ENCODE results near the gene ATP9B.
"Not testable (repeated sequence)": the region's sequence is repeated elsewhere in the genome, so short reads cannot be mapped to it uniquely, and the experiment has no call there.

The ATP9B gene

GRCh38 chr18:79072655-79073054 is 3.5 kb downstream of the ATP9B start:
- DNase-seq: not testable (repeated sequence)

GRCh38 chr18:79077181-79077580 is 8.0 kb downstream of the ATP9B start:
- no peak for DNase-seq

- DNase-seq: not testable (repeated sequence)
Measured at GRCh38 chr18:79078791-79079190, 9.6 kb downstream of the ATP9B start.

GRCh38 chr18:79092874-79093273 is 23.7 kb downstream of the ATP9B start:
- no peak for DNase-seq

- no peak for DNase-seq
Measured at GRCh38 chr18:79093986-79094385, 24.8 kb downstream of the ATP9B start.

- no peak for DNase-seq
Measured at GRCh38 chr18:79095216-79095615, 26.0 kb downstream of the ATP9B start.

GRCh38 chr18:79100944-79101343 is 31.8 kb downstream of the ATP9B start:
- no peak for DNase-seq

- no peak for DNase-seq
Measured at GRCh38 chr18:79102886-79103285, 33.7 kb downstream of the ATP9B start.

- no peak for DNase-seq
Measured at GRCh38 chr18:79104137-79104536, 34.9 kb downstream of the ATP9B start.

- DNase-seq: no peak
Measured at GRCh38 chr18:79105455-79105854, 36.3 kb downstream of the ATP9B start.

GRCh38 chr18:79106084-79106483 is 36.9 kb downstream of the ATP9B start:
- no peak for DNase-seq

- no peak for DNase-seq
Measured at GRCh38 chr18:79107886-79108285, 38.7 kb downstream of the ATP9B start.

GRCh38 chr18:79108549-79109215 is 39.5 kb downstream of the ATP9B start:
- no peak for DNase-seq

GRCh38 chr18:79111483-79111882 is 42.3 kb downstream of the ATP9B start:
- no peak for DNase-seq

GRCh38 chr18:79117385-79117784 is 48.2 kb downstream of the ATP9B start:
- DNase-seq: no peak

GRCh38 chr18:79117788-79118187 is 48.6 kb downstream of the ATP9B start:
- DNase-seq: no peak

- no peak for DNase-seq
Measured at GRCh38 chr18:79118797-79119196, 49.6 kb downstream of the ATP9B start.

- no peak for DNase-seq
Measured at GRCh38 chr18:79121746-79122474, 52.7 kb downstream of the ATP9B start.

GRCh38 chr18:79123948-79124347 is 54.8 kb downstream of the ATP9B start:
- DNase-seq: no peak

GRCh38 chr18:79129120-79129519 is 59.9 kb downstream of the ATP9B start:
- no peak for DNase-seq

- DNase-seq: no peak
Measured at GRCh38 chr18:79133724-79134123, 64.5 kb downstream of the ATP9B start.

- no peak for DNase-seq
Measured at GRCh38 chr18:79135924-79136323, 66.7 kb downstream of the ATP9B start.

- no peak for DNase-seq
Measured at GRCh38 chr18:79136742-79137141, 67.5 kb downstream of the ATP9B start.

- peak; percentile 43 for DNase-seq
Measured at GRCh38 chr18:79139206-79139605, 70.0 kb downstream of the ATP9B start.

GRCh38 chr18:79147014-79147413 is 77.8 kb downstream of the ATP9B start:
- DNase-seq: no peak
